HEK293T (cell line): Measurements from ENCODE around the gene FSD2.

Experiments used
- ARNT ChIP-seq: fragments of 450-650 bp; IDR thresholded peaks from 2 replicates; pipeline ENCODE4 v1.6.1; 2017; ENCODE audit warnings: mild to moderate bottlenecking
- BHLHE40 ChIP-seq: fragments of 450-650 bp; IDR thresholded peaks from 2 replicates; pipeline ENCODE4 v1.6.1; 2016; ENCODE audit warnings: mild to moderate bottlenecking, moderate library complexity, borderline replicate concordance
- CTBP1 ChIP-seq: fragments of 450-650 bp; IDR thresholded peaks from 2 replicates; pipeline ENCODE4 v1.6.1; 2016; ENCODE audit warnings: borderline replicate concordance
- FOXA1 ChIP-seq: fragments of 450-650 bp; IDR thresholded peaks from 2 replicates; pipeline ENCODE4 v1.6.1; 2016; ENCODE audit warnings: mild to moderate bottlenecking
- FOXK2 ChIP-seq: fragments of 450-650 bp; IDR thresholded peaks from 2 replicates; pipeline ENCODE4 v1.6.1; 2016; ENCODE audit warnings: mild to moderate bottlenecking
- FOXM1 ChIP-seq: fragments of 450-650 bp; IDR thresholded peaks from 2 replicates; pipeline ENCODE4 v1.6.1; 2017; ENCODE audit warnings: mild to moderate bottlenecking, borderline replicate concordance
- LEF1 ChIP-seq: fragments of 450-650 bp; IDR thresholded peaks from 2 replicates; pipeline ENCODE4 v1.6.1; 2017; ENCODE audit warnings: mild to moderate bottlenecking, borderline replicate concordance
- PKNOX1 ChIP-seq: fragments of 450-650 bp; IDR thresholded peaks from 2 replicates; pipeline ENCODE4 v1.6.1; 2016
- SP1 ChIP-seq: fragments of 450-650 bp; IDR thresholded peaks from 2 replicates; pipeline ENCODE4 v1.6.1; 2017
- SUZ12 ChIP-seq: fragments of 450-650 bp; IDR thresholded peaks from 2 replicates; pipeline ENCODE4 v1.6.1; 2016; ENCODE audit warnings: mild to moderate bottlenecking
- TARDBP ChIP-seq: fragments of 450-650 bp; IDR thresholded peaks from 2 replicates; pipeline ENCODE4 v1.6.1; 2016
- ZNF384 ChIP-seq: fragments of 450-650 bp; IDR thresholded peaks from 2 replicates; pipeline ENCODE4 v1.6.1; 2016

GRCh38 chr15:82810890-82811426 lies 5.1 kb upstream of the FSD2 start:
- TF ChIP-seq LEF1 (no peak), SUZ12 (no peak), SP1 (no peak), FOXM1 (no peak), TARDBP (no peak), FOXK2 (no peak), PKNOX1 (no peak), ARNT (no peak), CTBP1 (no peak), FOXA1 (no peak), BHLHE40 (no peak), ZNF384 (no peak)
